Activated CD4-positive, alpha-beta T cell treated with anti-CD3 and anti-CD28 coated beads for 48 hours (primary cell): ENCODE measurements around the gene CCL26.
"Not testable (repeated sequence)": the region's sequence is repeated elsewhere in the genome, so short reads cannot be mapped to it uniquely, and the experiment has no call there.

Experiments
- DNase-seq: peaks from one replicate; pipeline ENCODE4 v3.0.0-alpha.2; 2020

Gene CCL26

GRCh38 chr7:75789361-75789924 is 17.4 kb upstream of the CCL26 start:
- DNase-seq: no peak

- DNase-seq: not testable (repeated sequence)
Observed at GRCh38 chr7:75788154-75788847, 16.3 kb upstream of the CCL26 start.

- DNase-seq: not testable (repeated sequence)
Observed at GRCh38 chr7:75783058-75783457, 11.0 kb upstream of the CCL26 start.

- DNase-seq: not testable (repeated sequence)
Observed at GRCh38 chr7:75780647-75781273, 8.7 kb upstream of the CCL26 start.

DNA sequence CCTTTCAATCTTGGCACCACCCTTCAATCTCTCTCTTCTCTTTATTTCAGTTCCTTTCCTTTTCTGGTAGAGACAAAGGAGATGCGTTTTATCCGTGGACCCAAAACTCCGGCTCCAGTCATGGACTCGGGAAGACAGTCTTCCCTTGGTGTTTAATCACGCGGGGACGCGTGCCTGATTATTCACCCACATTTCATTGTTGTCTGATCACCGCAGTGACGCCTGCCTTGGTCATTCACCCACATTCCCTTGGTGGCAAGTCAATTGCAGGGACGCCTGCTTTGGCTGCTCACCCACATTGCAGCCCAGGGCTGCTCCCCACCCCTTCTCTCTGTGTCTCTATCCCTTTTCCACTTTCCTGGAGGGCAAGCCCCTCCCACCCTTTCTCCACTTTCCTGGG is 7.5 kb upstream of the CCL26 start:
- DNase-seq: not testable (repeated sequence)

DNA sequence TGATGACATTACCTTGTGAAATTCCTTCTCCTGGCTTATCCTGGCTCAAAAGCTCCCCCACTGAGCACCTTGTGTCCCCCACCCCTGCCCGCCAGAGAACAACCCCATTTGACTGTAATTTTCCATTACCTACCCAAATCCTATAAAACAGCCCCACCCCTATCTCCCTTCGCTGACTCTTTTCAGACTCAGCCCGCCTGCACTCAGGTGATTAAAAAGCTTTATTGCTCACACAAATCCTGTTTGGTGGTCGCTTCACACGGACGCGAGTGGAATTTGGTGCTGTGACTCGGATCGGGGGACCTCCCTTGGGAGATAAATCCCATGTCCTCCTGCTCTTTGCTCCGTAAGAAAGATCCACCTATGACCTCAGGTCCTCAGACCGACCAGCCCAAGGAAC is 7.0 kb upstream of the CCL26 start:
- not testable (repeated sequence) for DNase-seq

- peak; percentile 73 for DNase-seq
Observed at GRCh38 chr7:75776295-75776971, 4.4 kb upstream of the CCL26 start.

DNA sequence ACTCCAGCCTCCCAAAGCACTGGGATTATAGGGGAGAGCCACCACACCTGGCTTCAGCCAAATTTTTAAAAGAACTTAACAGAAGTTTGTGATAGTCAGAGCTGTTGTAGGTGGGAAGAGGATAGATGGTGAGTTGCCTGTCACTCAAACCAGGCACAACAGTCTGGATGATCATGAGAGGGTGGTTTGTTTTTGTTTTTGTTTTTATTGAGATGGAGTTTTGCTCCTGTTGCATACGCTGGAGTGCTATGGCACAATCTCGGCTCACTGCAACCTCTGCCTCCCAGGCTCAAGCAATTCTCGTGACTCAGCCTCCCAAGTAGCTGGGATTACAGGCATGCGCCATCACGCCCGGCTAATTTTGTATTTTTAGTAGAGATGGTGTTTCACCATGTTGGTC is 1.9 kb upstream of the CCL26 start:
- not testable (repeated sequence) for DNase-seq

DNA sequence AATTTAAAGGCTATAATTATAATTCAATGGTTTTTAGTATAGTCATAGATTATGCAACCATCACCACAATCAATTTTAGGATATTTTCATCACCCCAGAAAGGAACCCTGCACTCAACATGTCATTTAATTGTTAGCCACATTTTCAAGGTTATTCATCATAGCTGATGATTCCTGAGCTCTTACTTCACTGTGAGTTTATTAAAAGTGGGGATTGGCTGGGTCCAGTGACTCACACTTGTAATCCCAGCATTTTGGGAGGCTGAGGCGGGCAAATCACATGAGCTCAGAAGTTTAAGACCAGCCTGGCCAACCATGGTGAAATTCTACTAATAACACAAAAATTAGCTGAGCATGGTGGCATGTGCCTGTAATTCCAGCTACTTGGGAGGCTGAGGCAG is 787 bp downstream of the CCL26 start:
- DNase-seq: no peak

DNA sequence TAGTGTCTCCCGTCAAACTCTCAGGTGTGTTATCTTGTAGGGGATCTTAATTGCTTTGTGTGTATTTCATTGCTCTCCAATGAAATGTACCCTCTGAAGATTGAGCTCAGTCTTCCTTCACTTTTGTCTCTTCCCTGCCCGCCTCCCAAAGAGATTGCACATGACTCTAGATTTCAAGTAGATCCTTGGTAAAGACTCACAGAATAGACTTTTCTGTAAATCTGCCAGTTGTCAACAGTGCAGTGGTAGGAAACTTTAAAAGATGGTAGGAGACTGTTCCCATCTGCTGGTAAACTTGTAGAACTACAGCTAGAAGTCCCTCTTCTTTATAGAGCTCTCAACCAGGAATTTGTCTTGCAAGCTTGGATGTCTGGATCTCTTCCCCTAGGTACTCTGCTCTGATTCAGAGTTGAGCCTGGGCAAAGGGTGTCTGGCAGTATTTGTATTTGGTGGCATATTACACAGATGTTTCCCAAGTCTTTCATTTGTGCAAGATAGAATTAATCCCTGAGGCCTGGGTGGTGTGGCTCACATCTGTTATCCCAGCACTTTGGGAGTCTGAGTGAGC is 9.6 kb downstream of the CCL26 start:
- DNase-seq: no peak

GRCh38 chr7:75761801-75762200 is 10.2 kb downstream of the CCL26 start:
- DNase-seq: not testable (repeated sequence)

DNA sequence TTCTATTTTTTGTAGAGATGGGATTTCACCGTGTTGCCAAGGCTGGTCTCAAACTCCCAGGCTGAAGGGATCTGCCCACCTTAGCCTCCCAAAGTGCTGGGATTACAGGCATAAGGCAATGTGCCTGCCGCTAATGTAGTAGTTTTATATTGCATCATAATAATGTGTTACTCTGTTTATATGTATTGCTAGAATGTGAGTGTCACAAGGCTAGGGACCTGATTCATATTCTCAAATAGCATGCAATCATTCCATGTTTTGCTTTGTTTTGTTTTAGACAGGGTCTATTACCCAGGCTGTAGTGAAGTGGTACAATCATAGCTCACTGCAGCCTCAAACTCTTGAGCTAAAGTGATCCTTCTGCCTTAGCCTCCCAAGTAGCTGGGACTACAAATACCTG is 13.5 kb downstream of the CCL26 start:
- no peak for DNase-seq

GRCh38 chr7:75757860-75758259 is 14.2 kb downstream of the CCL26 start:
- DNase-seq: no peak

DNA sequence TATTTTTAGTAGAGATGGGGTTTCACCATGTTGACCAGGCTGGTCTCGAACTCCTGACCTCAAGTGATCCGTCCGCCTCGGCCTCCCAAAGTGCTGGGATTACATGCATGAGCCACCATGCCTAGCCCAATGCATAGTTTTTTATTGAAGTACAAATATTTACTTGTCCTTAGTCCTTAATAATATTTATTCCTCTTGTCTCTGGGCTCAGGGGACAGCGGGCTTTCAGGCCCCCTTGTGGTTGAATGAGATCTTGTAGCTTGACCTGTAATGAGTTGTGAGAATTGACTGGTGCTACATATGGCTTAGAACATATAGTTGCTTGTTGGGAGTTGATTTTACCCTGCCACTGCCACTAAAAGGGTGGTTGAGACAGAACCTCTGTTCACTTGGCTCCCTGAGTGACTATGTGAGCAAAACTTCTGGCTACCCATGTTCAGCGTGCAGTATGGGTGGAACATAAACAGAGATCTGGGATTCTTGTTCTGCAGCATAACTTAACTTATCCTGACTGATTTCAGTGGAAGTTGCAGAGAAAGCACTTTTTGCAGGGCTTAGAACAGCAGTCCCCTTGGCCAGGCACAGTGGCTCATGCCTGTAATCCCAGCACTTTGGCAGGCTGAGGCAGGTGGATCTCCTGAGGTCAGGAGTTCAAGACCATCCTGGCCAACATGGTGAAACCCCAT is 14.9 kb downstream of the CCL26 start:
- no peak for DNase-seq

- DNase-seq: no peak
Observed at GRCh38 chr7:75756206-75756990, 15.6 kb downstream of the CCL26 start.

GRCh38 chr7:75743455-75743859 is 28.6 kb downstream of the CCL26 start:
- DNase-seq: no peak

DNA sequence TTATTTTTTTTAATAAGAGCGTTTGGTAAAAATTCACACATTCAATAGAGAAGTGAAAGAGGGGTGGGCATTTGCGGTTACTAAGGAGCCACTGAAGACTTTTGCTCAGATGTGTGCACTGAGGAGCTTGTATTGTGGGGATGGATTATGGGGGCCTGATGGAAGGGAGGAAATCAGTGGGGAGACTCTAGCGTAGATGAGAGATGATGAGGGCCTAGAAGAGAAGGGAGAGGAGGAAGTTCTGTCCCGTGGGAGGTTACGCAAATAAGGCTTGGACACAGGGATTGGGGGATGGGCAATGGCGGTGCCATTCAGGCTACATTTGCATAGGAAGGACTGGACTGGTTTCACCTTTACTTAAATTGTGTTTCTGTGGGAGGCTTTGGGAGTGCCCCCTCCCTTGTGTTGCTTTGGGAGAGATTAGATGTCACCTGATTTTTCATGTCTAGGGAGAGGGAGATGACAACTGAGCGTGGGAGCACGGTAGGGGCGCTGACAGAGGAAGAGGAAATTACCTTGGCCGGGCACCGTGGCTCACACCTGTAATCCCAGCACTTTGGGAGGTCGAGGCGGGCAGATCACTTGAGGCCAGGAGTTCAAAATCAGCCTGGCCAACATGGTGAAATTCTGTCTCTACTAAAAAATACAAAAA is 31.0 kb downstream of the CCL26 start:
- no peak for DNase-seq

DNA sequence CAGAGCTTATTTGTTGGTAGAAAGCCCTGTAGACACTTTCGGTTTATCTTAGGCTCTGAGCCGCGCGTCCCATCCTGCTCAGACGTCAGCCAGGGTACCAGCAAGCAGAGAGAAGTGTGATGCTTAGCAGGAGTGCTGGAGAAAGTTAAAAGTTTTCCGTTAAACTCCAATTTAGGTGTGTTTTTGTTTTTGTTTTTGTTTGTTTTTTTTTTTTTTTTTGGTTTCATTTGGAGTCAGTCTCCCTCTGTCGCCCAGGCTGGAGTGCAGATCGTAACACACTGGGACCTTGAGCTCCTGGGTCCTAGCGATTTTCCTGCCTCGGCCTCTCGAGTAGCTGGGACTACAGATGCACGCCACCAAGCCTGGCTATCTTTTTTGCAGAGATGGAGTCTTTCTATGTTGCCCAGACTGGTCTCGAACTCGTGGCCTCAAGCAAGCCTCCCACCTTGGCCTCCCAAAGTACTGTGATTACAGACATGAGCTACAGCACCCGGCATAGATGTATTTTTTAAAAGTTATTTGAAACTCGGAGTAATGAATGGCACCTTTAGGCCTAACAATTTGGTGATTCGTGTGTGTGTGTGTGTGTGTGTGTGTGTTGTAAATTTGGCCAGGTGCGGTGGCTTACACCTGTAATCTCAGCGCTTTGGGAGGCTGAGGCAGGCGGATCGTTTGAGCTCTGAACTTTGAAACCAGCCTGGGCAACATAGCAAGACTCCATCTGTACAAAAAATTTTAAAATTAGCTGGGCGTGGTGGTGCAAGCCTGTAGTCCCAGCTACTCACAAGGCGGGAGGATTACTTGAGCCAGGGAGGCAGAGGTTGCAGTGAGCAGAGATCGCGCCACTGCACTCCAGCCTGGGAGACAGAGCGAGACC is 32.0 kb downstream of the CCL26 start:
- no peak for DNase-seq

DNA sequence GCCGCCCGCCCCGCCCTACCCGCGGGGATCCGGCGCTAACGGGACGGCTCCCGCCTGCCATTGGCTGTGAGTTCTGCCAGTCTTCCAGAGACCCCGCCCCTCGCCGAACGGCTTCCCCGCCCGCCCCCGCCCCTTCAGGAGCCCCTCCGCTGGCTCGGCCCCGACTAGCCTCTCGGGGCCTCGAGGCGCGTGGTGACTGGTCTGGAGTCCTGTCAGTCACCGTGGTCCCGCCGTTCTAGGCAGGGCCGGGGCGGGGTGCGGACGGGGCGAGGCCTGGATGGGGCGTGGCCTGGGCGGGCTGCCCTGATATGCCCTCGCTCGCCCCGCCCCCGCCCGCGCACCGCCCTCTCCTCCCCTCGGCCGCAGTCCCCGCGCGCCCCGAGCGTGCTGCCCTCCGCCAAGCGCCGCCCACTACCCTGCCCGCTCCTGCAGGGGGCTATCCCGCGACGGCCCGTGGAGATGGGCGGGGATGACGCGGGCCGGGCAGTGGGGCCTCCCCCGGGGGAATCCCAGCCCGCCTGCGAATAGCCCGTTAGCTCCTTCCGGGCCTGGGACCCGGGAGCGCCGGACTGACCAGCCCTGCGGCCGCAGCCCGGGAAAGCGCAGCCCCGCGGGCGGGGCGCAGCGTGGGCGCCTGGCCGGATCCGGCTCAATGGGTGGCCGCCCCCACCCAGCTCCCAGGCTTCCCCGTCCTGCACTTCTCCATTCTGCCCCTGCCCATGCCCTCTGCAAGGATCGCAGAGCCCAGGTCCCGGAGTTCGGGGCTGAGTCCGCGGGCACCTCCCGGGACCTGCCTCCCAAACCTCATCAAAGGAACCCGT is 32.8 kb downstream of the CCL26 start:
- DNase-seq: peak; percentile 99

DNA sequence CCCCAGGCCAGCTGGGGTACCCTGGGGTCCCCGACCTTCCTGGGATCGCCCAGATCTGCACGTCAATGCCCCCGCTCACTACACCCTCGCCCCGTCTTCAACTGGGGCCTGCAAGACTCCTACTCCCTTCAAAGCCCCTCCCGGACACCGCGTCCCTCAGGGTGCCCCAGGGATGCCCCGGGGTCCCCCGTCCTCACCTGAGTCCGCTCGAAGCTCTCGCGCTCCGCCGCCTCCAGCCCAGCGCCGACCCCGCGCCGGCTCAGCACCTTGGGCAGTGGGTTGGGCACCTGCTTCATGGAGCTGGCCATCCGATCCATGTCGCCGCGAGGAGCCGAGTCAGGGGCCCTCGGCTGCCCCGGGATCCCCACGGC is 33.4 kb downstream of the CCL26 start, which contains the start of gene HIP1:
HIP1 (minus strand) TSS at position 338 of the 371 bp plus-strand sequence; CDS start at position 317, 21 bp downstream.
- DNase-seq: no peak
